NB4 (cell line): ENCODE measurements around the gene HECW1.

Experiments used
- POLR2A ChIP-seq: IDR thresholded peaks from 2 replicates; pipeline ENCODE4 v1.6.1; 2011; ENCODE audit warnings: mild to moderate bottlenecking; ENCODE audit not compliant: insufficient read length; ENCODE audit errors: extremely low read depth
- TF ChIP-seq, protein P1 (sequence below): IDR thresholded peaks from one replicate; pipeline ENCODE4 v1.5.1; 2012; ENCODE audit warnings: low read depth, low read length

DNA sequence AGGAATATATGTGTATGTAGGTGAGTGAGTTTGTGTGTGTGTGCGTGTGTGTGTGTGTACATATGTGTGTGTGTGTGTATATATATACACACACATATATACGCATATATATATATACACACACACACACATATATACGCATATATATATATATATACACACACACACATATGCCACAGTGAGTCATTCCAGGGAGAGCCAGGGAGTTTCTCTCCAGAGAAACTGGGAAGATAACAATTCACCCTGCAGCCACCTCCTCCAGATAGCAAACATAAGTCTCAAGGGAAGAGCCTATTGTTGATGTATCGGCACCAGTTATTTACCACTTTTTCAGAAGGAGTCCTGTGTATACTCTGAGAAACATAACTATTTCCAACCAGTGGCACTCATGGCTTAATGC lies 368.1 kb downstream of the HECW1 start:
- TF ChIP-seq, protein P1, sequence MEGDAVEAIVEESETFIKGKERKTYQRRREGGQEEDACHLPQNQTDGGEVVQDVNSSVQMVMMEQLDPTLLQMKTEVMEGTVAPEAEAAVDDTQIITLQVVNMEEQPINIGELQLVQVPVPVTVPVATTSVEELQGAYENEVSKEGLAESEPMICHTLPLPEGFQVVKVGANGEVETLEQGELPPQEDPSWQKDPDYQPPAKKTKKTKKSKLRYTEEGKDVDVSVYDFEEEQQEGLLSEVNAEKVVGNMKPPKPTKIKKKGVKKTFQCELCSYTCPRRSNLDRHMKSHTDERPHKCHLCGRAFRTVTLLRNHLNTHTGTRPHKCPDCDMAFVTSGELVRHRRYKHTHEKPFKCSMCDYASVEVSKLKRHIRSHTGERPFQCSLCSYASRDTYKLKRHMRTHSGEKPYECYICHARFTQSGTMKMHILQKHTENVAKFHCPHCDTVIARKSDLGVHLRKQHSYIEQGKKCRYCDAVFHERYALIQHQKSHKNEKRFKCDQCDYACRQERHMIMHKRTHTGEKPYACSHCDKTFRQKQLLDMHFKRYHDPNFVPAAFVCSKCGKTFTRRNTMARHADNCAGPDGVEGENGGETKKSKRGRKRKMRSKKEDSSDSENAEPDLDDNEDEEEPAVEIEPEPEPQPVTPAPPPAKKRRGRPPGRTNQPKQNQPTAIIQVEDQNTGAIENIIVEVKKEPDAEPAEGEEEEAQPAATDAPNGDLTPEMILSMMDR, result no peak
- TF ChIP-seq POLR2A, result no peak
